ENCODE measurements around the gene RELT.

GRCh38 chr11:73343076-73343873 lies 32.9 kb upstream of the RELT start:
- TF ChIP-seq CTCF (IDR thresholded peaks at IDR 0.05; ENCODE audit: low read depth, low read length, poor library complexity, severe bottlenecking) = no peak
- TF ChIP-seq EZH2phosphoT487 (IDR thresholded peaks at IDR 0.05; ENCODE audit: borderline replicate concordance, low read length) = no peak

All from DOHH2 (cell line).